Suppressor macrophage treated with lipopolysaccharide for 1 hour (primary cell): ENCODE results near the gene CDH5.
A peak's percentile ranks its signal among the peaks of the same experiment; 100 is the strongest.
"Not testable (repeated sequence)": the region's sequence is repeated elsewhere in the genome, so short reads cannot be mapped to it uniquely, and the experiment has no call there.

Experiments
- DNase-seq, 3 donors: peaks; one replicate each; pipeline ENCODE4 v3.0.0-alpha.2; 2020 to 2022

The CDH5 gene

DNA sequence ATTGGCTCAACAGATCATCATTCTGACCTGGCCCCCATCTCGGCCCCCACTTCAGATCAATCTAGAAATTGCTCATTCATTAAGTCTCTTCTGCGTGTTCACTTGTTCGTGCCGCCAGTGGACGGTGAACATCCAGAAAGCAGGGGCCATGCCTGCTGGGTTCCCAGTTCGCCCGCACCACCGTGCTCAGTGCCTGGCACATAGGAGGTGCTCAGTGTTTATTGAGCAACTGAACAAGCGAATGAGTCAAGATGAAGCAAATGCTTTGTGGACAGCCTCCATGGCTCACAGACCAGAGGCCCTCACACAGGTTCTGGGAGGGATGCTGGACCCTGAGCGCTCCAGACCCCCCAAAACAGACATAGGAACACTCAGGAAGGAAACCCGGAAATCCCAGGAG lies 74.5 kb downstream of the CDH5 start:
- no peak for DNase-seq

DNA sequence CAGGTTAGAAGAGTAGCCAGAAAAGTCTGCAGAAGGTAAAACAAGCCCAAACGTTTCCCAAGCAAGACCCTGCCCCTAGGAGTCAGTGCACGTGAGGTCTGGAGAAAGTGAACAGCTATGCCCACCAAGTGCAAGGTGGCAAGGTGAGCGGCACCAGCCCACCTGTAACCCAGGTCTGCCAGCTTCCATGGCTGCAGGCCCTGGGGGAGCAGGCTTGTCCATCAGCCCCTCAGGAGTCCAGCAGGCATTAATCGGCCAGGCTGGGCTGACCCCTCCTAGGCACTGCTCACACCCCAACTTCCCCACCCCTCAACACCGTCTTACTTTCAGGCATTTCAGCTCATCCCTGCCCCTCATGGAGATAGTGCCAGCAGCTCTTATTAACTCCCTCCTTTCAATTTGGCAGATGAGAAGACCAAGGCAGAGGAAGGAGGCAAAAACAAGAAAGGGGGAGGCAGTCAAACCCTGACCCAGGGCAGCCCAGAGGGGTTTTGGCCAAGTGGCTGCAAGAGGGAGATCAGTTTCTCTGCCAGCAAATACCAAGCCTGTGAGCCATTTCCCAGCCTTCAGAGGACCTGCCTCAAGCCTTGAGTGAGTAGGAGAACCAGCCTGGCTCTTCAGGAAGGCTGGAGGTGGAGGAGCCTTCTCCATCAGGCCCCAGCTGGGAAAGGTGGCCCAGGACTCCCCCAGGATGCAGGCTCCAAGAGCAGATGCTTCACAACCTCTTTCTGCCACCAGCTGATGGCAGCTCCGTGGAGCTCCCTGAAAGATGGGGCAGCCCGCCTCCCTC lies 75.3 kb downstream of the CDH5 start:
- no peak for DNase-seq

DNA sequence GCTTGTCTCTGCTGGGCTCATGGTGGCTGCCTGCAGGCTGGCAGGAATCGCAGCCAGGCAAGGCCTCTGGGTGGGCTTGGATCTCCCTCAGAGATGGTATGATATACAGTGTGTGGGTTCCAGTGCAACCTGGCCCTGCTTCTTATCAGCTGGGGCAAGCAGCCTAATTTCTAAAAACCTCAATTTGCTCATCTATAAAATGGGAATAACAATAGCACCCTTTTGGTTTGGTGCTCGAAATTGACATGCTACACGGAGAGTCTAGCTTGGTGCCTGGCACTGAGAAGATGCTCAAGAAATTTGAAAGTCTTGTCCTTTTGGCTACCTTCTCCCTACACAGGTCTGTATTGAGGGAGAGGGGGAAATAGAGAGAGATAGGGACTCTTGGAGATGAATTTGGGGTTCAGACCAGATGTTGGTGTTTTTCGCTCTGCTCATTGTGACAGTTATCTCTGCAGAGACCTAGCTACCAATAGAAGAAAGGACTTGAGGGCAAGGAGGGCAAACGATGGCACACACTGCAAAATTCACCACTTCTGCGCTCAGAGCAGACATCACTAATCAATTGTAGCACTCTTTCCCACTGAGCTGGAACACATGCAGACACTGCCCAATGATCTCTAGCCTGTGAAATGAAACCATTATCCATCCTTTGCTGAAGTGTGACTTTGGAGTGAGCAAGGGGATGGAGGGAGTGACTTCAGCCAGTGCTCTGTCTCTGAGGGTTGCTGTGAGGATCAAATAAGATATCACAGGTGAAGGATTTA lies 76.2 kb downstream of the CDH5 start:
- no peak for DNase-seq

DNA sequence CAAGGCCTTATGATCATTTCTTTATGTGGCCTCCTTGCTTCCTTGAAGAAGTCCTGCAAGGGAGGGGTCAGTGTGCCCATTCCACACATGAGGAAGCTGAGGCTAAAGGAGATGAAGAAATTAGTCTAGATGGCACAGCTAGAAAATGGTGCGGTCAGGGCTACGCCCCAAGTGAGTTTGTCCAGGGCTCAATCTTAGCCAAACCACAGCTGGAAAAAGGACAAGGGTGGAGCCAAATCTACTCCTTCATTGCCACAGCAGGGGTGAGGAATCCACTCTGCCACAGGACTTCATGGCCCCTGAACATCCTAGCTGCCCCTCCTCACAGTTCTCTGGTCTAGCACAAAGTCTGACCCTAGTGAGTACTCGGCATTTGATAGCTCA lies 76.8 kb downstream of the CDH5 start:
- DNase-seq = no peak

DNA sequence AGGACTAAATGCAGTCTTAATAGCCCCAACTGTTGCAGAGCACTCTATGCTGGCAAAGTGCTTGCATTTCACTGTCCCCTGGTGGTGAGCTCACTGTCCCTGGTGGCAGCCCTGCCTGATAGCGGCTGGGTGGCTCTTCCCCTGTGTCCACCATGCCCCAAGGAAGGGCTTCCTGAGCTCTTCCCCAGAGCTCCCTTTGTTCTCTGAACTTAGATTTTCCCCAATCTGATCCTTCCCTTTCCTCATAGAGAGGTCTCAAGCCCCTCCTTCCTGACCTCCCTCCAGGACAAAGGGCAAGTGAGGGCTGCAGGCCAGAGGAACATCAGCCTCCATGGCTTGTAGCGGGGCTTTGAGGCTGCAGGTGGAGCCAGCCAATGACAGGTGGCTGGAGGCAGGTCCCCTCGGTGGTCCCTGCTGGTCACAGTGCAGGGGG lies 77.6 kb downstream of the CDH5 start:
- DNase-seq = peak in 2 of 3 donors; percentile 17 to 33

DNA sequence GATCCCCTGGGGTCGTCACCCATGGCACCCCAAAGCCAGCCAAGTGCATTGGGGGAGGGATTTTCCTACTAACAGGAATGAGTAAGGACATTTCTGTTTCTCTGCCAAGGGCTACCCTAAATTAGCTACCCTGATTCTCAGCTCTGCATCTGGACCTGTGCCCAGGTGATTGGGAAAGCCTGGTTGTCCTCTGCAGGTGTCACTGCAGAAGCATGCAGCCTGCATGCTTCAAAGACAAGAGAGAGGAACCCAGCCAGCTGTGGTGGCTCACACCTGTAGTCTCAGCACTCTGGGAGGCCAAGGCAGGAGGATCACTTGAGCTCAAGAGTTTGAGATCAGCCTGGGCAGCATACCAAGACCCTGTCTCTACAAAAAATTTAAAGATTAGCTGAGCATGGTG lies 80.2 kb downstream of the CDH5 start:
- no peak for DNase-seq

DNA sequence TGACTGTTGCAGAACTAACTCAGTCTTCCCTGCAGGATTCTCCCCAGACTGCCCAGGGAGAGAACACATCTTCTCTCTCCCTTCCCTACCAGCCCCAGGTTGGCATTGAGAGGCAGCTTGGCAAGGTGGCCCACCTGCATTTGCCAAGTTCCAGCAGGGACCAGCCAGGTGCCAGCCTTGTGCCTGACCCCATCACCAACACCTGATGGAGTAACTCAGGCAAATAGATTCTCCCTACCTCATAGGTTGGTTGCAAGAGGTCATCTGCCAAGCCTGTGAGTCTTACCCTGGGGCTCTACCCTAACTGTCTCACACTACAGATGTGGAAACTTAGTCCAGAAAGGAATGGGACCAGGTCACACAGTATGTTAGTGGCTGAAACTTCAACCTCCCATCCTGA lies 81.0 kb downstream of the CDH5 start:
- no peak for DNase-seq

DNA sequence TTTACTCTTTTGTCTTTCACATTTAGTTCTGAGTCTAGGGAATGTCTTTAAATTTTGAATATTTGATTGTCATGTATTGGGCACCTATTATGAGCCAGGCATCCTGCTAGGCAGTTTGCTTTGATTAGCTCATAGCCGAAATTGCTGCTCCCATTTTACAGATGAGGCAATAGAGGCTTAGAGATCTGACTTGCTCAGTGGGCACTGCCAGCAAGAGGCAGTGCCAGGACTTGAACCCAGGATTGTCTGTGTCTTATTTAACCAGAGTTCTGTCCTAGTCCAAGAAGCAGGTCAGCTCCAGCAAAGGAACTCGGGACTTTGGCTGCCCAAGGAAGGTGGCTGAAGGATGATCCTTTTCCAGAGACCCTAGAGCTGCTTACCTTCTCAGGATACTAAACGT lies 85.1 kb downstream of the CDH5 start:
- DNase-seq = no peak

DNA sequence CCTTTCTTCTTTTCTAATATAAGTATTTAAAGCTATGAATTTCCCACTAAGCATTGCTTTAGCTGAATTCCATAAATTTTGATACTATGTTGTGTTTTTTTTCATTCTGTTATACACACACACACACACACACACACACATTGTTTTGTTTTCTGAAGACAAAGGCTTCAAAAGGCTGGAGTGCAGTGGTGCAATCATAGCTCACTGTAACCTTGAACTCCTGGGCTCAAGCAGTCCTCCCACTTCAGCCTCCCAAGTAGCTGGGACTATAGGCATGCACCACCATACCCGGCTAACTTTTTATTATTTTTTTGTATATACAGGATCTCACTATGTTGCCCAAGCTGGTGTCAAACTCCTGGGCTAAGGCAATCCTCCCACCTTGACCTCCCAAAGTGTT lies 86.7 kb downstream of the CDH5 start:
- not testable (repeated sequence) for DNase-seq
